Measurements from ENCODE around the gene DDX55.

DNA sequence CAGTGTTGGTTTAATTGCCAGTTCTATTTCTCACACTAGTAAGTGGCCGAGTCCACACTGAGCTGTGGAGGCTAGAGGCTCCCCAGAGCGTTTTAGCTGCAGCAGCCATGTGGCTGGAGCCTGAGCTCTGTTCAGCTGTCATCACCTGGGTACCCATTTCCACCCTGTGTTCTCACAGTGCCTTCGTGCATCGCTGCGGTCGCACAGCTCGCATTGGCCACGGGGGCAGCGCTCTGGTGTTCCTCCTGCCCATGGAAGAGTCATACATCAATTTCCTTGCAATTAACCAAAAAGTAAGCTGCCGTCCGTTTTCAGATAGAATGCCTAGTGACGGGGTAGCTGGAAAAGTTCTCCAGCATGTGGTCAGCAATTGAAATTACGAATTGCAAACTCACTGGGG is 15.7 kb downstream of the DDX55 start:
- TF ChIP-seq TAF1 (IDR thresholded peaks at IDR 0.05; ENCODE audit: low read depth), result no peak
- TF ChIP-seq FOXM1 (IDR thresholded peaks at IDR 0.05; ENCODE audit: borderline replicate concordance, low read depth), result no peak
- TF ChIP-seq RAD21 (IDR thresholded peaks at IDR 0.05; ENCODE audit: low read depth), result no peak
- TF ChIP-seq ZBTB7A (IDR thresholded peaks at IDR 0.05; ENCODE audit: low read depth), result no peak

Data from Ishikawa (cell line).